Measurements from ENCODE around the gene DNMT3B.

The DNMT3B gene

DNA sequence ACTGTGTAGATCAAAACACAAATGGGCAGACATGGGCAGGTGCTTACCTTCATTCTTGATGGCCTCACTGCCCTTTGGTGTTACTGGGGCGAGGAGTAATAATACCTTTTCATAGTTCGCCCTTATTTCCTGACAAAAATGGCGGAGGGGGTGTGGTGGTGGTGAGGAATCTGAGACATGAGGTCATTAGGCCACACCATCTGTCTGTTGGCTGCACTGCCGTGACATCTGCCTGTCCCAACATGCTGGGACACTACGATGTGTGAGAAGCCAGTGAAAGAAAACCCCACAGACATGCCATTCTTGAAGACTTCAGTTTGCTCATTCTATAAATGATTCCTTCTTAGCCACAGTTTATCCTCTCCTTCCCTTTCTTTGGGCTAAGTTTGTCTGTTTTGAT is 44.2 kb downstream of the DNMT3B start:
- no peaks in the 10 kb centered on the region for H3K9me3 ChIP-seq (ENCODE audit: low read length)
- H3K36me3 ChIP-seq (ENCODE audit: insufficient read depth, low read length) = peaks cover 47% of the 10 kb centered on the region
- no peaks in the 10 kb centered on the region for H3K27me3 ChIP-seq (ENCODE audit: insufficient read depth, low read length)
- H3K4me1 ChIP-seq (ENCODE audit: insufficient read depth, low read length) = peaks cover 17% of the 10 kb centered on the region
- H3K4me3 ChIP-seq (ENCODE audit: low read length) = no peak overlapping the region
- no peak overlapping the region for H2AFZ ChIP-seq (ENCODE audit: low read depth, low read length)

DNA sequence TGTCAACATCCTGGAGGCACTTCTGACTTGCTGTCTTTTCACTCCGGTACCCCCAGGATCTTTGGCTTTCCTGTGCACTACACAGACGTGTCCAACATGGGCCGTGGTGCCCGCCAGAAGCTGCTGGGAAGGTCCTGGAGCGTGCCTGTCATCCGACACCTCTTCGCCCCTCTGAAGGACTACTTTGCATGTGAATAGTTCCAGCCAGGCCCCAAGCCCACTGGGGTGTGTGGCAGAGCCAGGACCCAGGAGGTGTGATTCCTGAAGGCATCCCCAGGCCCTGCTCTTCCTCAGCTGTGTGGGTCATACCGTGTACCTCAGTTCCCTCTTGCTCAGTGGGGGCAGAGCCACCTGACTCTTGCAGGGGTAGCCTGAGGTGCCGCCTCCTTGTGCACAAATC is 45.5 kb downstream of the DNMT3B start:
- Histone ChIP-seq H3K4me1 (ENCODE audit: insufficient read depth, low read length) (peaks cover 17% of the 10 kb centered on the region), H3K27me3 (ENCODE audit: insufficient read depth, low read length) (no peaks in the 10 kb centered on the region), H3K36me3 (ENCODE audit: insufficient read depth, low read length) (peaks cover 34% of the 10 kb centered on the region), H3K4me3 (ENCODE audit: low read length) (no peak overlapping the region), H2AFZ (ENCODE audit: low read depth, low read length) (no peak overlapping the region), H3K9me3 (ENCODE audit: low read length) (no peaks in the 10 kb centered on the region)

DNA sequence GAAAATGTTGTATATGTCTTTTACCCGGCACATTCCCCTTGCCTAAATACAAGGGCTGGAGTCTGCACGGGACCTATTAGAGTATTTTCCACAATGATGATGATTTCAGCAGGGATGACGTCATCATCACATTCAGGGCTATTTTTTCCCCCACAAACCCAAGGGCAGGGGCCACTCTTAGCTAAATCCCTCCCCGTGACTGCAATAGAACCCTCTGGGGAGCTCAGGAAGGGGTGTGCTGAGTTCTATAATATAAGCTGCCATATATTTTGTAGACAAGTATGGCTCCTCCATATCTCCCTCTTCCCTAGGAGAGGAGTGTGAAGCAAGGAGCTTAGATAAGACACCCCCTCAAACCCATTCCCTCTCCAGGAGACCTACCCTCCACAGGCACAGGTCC is 46.3 kb downstream of the DNMT3B start:
- Histone ChIP-seq H3K4me1 (ENCODE audit: insufficient read depth, low read length) (peaks cover 17% of the 10 kb centered on the region), H3K9me3 (ENCODE audit: low read length) (no peaks in the 10 kb centered on the region), H3K4me3 (ENCODE audit: low read length) (no peak overlapping the region), H2AFZ (ENCODE audit: low read depth, low read length) (no peak overlapping the region), H3K36me3 (ENCODE audit: insufficient read depth, low read length) (peaks cover 27% of the 10 kb centered on the region), H3K27me3 (ENCODE audit: insufficient read depth, low read length) (no peaks in the 10 kb centered on the region)

GRCh38 chr20:32809907-32810306 is 47.7 kb downstream of the DNMT3B start:
- Histone ChIP-seq H3K27me3 (ENCODE audit: insufficient read depth, low read length) (no peaks in the 10 kb centered on the region), H3K4me3 (ENCODE audit: low read length) (no peak overlapping the region), H3K36me3 (ENCODE audit: insufficient read depth, low read length) (peaks cover 17% of the 10 kb centered on the region), H2AFZ (ENCODE audit: low read depth, low read length) (no peak overlapping the region), H3K9me3 (ENCODE audit: low read length) (no peaks in the 10 kb centered on the region), H3K4me1 (ENCODE audit: insufficient read depth, low read length) (peaks cover 17% of the 10 kb centered on the region)

- H3K4me1 ChIP-seq (ENCODE audit: insufficient read depth, low read length) = peaks cover 17% of the 10 kb centered on the region
These were observed 48.8 kb downstream of the DNMT3B start for GRCh38 chr20:32810941-32811340.

GRCh38 chr20:32811886-32812285 is 49.7 kb downstream of the DNMT3B start:
- H3K36me3 ChIP-seq (ENCODE audit: insufficient read depth, low read length) = peaks cover 11% of the 10 kb centered on the region
- H3K9me3 ChIP-seq (ENCODE audit: low read length) = no peaks in the 10 kb centered on the region
- no peaks in the 10 kb centered on the region for H3K27me3 ChIP-seq (ENCODE audit: insufficient read depth, low read length)
- no peak overlapping the region for H3K4me3 ChIP-seq (ENCODE audit: low read length)
- peaks cover 17% of the 10 kb centered on the region for H3K4me1 ChIP-seq (ENCODE audit: insufficient read depth, low read length)
- H2AFZ ChIP-seq (ENCODE audit: low read depth, low read length) = no peak overlapping the region

More at GRCh38 chr20:32810941-32811340, 48.8 kb downstream of the DNMT3B start:
- no peaks in the 10 kb centered on the region for H3K9me3 ChIP-seq (ENCODE audit: low read length)
- H3K27me3 ChIP-seq (ENCODE audit: insufficient read depth, low read length) = no peaks in the 10 kb centered on the region
- H3K4me3 ChIP-seq (ENCODE audit: low read length) = no peak overlapping the region
- H3K36me3 ChIP-seq (ENCODE audit: insufficient read depth, low read length) = peaks cover 14% of the 10 kb centered on the region
- H2AFZ ChIP-seq (ENCODE audit: low read depth, low read length) = no peak overlapping the region

GRCh38 chr20:32819992-32820697 is 58.0 kb downstream of the DNMT3B start:
- Histone ChIP-seq H3K4me1 (ENCODE audit: insufficient read depth, low read length) (peaks cover 19% of the 10 kb centered on the region), H3K9me3 (ENCODE audit: low read length) (no peaks in the 10 kb centered on the region), H3K27me3 (ENCODE audit: insufficient read depth, low read length) (no peaks in the 10 kb centered on the region), H2AFZ (ENCODE audit: low read depth, low read length) (peak overlapping the region; percentile 60), H3K36me3 (ENCODE audit: insufficient read depth, low read length) (no peaks in the 10 kb centered on the region), H3K4me3 (ENCODE audit: low read length) (peak overlapping the region; percentile 91)

GRCh38 chr20:32820698-32821377 is 58.7 kb downstream of the DNMT3B start:
- peaks cover 19% of the 10 kb centered on the region for H3K4me1 ChIP-seq (ENCODE audit: insufficient read depth, low read length)
- H3K36me3 ChIP-seq (ENCODE audit: insufficient read depth, low read length) = peaks cover 1% of the 10 kb centered on the region
- H3K4me3 ChIP-seq (ENCODE audit: low read length) = peak overlapping the region; percentile 91
- H2AFZ ChIP-seq (ENCODE audit: low read depth, low read length) = no peak overlapping the region
- H3K9me3 ChIP-seq (ENCODE audit: low read length) = no peaks in the 10 kb centered on the region
- H3K27me3 ChIP-seq (ENCODE audit: insufficient read depth, low read length) = no peaks in the 10 kb centered on the region

GRCh38 chr20:32822225-32822624 is 60.0 kb downstream of the DNMT3B start:
- Histone ChIP-seq H3K4me1 (ENCODE audit: insufficient read depth, low read length) (peaks cover 19% of the 10 kb centered on the region), H3K27me3 (ENCODE audit: insufficient read depth, low read length) (no peaks in the 10 kb centered on the region), H2AFZ (ENCODE audit: low read depth, low read length) (no peak overlapping the region), H3K36me3 (ENCODE audit: insufficient read depth, low read length) (peaks cover 10% of the 10 kb centered on the region), H3K4me3 (ENCODE audit: low read length) (no peak overlapping the region), H3K9me3 (ENCODE audit: low read length) (no peaks in the 10 kb centered on the region)

- H3K9me3 ChIP-seq (ENCODE audit: low read length) = no peaks in the 10 kb centered on the region
- no peak overlapping the region for H2AFZ ChIP-seq (ENCODE audit: low read depth, low read length)
- no peaks in the 10 kb centered on the region for H3K27me3 ChIP-seq (ENCODE audit: insufficient read depth, low read length)
- peaks cover 21% of the 10 kb centered on the region for H3K4me1 ChIP-seq (ENCODE audit: insufficient read depth, low read length)
- H3K36me3 ChIP-seq (ENCODE audit: insufficient read depth, low read length) = peaks cover 17% of the 10 kb centered on the region
- no peak overlapping the region for H3K4me3 ChIP-seq (ENCODE audit: low read length)
These were observed 60.9 kb downstream of the DNMT3B start for GRCh38 chr20:32823078-32823477.

- Histone ChIP-seq H3K4me1 (ENCODE audit: insufficient read depth, low read length) (peaks cover 21% of the 10 kb centered on the region), H3K36me3 (ENCODE audit: insufficient read depth, low read length) (peaks cover 22% of the 10 kb centered on the region), H3K27me3 (ENCODE audit: insufficient read depth, low read length) (no peaks in the 10 kb centered on the region)
These were observed 61.8 kb downstream of the DNMT3B start for GRCh38 chr20:32823737-32824588.

DNA sequence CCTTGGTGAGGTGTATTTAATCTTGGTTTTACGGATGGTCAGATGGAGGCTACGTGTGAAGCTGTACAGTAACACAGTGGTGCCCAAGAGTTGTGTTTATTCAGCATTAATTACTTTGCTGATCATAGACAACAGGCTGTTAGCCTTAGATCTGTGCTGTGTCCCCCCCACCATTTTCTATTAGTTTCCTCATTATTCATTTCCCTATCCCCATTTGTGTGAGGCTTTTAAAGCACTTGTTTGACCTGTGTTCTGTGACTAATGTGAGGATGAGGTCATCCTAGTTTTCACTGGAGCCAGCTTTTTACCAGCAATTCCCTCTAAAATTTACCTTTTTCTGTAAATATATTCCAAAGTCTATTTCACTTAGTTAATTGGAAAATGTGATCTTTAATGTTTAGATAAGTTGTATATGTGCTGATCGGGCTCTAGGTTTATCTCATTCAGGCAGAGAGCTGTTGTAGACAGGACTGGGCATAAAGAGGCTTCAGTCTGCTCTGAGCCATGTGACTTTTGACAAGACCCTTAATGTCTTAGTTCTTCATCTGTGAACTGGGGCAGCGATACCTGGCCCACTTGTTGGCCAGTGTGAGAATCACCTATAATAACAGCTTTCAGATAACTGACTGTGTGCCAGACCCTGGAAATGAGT is 66.0 kb downstream of the DNMT3B start:
- no peaks in the 10 kb centered on the region for H3K27me3 ChIP-seq (ENCODE audit: insufficient read depth, low read length)
- H3K4me1 ChIP-seq (ENCODE audit: insufficient read depth, low read length) = peaks cover 3% of the 10 kb centered on the region
- peaks cover 1% of the 10 kb centered on the region for H3K9me3 ChIP-seq (ENCODE audit: low read length)
- no peak overlapping the region for H2AFZ ChIP-seq (ENCODE audit: low read depth, low read length)
- H3K36me3 ChIP-seq (ENCODE audit: insufficient read depth, low read length) = peaks cover 47% of the 10 kb centered on the region
- no peak overlapping the region for H3K4me3 ChIP-seq (ENCODE audit: low read length)

More at GRCh38 chr20:32823737-32824588, 61.8 kb downstream of the DNMT3B start:
- Histone ChIP-seq H3K4me3 (ENCODE audit: low read length) (no peak overlapping the region), H3K9me3 (ENCODE audit: low read length) (no peaks in the 10 kb centered on the region), H2AFZ (ENCODE audit: low read depth, low read length) (no peak overlapping the region)

All from neuron (in vitro differentiated cells).